Measurements from ENCODE around the gene SEMA6D. TPM values are rescaled to one million over a fixed set of nuclear protein-coding genes. Genes with fewer than 3 reads are reported as not detected.

SEMA6D gene
- total and polyA plus RNA-seq, 2 donors (not counting 3 experiments of a cell fraction or from before 2014, with no cell fraction given) = 16.3 to 22.5 TPM

DNA sequence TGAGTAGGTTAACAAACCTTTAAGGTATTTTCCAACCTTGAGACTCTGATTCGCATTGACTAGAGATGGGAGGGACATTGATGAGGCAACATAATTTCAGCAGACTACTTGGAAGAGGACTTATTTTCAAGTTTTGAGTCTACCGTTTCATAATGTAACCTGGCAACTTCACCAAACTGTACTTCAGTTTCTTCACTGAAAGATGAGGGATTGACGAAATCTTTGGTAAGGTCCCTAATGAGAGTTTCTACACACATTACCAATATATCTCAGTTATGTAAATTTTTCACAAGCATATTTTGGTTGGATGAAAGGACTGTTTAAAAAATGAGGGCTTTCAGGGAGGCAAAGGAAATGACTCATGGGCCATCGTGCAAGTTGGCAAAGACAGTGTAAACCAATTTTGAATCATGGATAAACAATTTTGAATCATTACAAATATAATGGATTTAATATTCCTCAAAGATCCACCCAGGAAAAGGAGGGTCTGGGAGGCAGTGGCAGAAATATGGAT is 28.7 kb upstream of the SEMA6D start:
- Histone ChIP-seq H3K36me3 (ENCODE audit: control insufficient read depth in 2 of 2, extremely low read depth in 1 of 2, insufficient read depth in 2 of 2, low read length in 2 of 2) (no peaks in the 10 kb centered on the region), H2AFZ (ENCODE audit: low read depth, low read length) (peak overlapping the region; percentile 44), H3K27ac (ENCODE audit: insufficient read depth, low read depth, low read length) (peak overlapping the region; percentile 7), H3K9me1 (replicated peaks; ENCODE audit: control insufficient read depth, extremely low read depth, insufficient read depth, low read length) (no peaks in the 10 kb centered on the region), H4K20me1 (replicated peaks; ENCODE audit: control insufficient read depth, extremely low read depth, insufficient read depth, low read length) (no peaks in the 10 kb centered on the region), H3K4me1 (ENCODE audit: control insufficient read depth, extremely low read depth, insufficient read depth, low read length) (peaks cover 13% of the 10 kb centered on the region), H3K27me3 (ENCODE audit: control insufficient read depth in 2 of 2, insufficient read depth in 2 of 2, low read length in 2 of 2) (no peaks in the 10 kb centered on the region), H3K79me2 (ENCODE audit: control insufficient read depth, insufficient read depth, low read length) (no peaks in the 10 kb centered on the region), H3K9me3 (replicated peaks; ENCODE audit: control insufficient read depth, insufficient read depth, low read length) (no peaks in the 10 kb centered on the region), H3K4me2 (ENCODE audit: insufficient read depth, low read length) (peak overlapping the region; percentile 63), H3K9ac (replicated peaks; ENCODE audit: extremely low read depth, insufficient read depth, low read length) (no peak overlapping the region), H3K4me3 (replicated peaks in 1 of 3; ENCODE audit: insufficient read depth in 1 of 3, low read depth in 1 of 3, low read length in 3 of 3) (no peak overlapping the region)
- FAIRE-seq = peak; percentile 67
- POLR2A ChIA-PET = no interaction called here
- DNase-seq (ENCODE audit: low read depth, low spot score) = peak; percentile 56
- BruUV-seq (replicated peaks) = no TSS peak
- intact Hi-C loops (cut with micrococcal nuclease) = no loop called here
- TF ChIP-seq, protein P1, sequence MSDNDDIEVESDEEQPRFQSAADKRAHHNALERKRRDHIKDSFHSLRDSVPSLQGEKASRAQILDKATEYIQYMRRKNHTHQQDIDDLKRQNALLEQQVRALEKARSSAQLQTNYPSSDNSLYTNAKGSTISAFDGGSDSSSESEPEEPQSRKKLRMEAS (IDR thresholded peaks at IDR 0.05; ENCODE audit: insufficient read depth, insufficient read length) = no peak
- TF ChIP-seq FOS (IDR thresholded peaks at IDR 0.05; ENCODE audit: borderline replicate concordance, insufficient read depth, low read length) (peak; percentile 59), JUN (IDR thresholded peaks at IDR 0.05; ENCODE audit: borderline replicate concordance, insufficient read depth, insufficient read length, low read depth) (peak; percentile 62)
- CTCF ChIA-PET = interaction anchor here (0.9 to 2.1 kb wide), 5 partner anchors 15 to 300 kb away, joined by 3 to 6 read pairs (median 3); partner anchors contain the start of gene SEMA6D
- dilution Hi-C loops (cut with MboI; ENCODE audit: extremely low pct_ligation_motif_present, low sequenced_read_pairs) = no loop called here

DNA sequence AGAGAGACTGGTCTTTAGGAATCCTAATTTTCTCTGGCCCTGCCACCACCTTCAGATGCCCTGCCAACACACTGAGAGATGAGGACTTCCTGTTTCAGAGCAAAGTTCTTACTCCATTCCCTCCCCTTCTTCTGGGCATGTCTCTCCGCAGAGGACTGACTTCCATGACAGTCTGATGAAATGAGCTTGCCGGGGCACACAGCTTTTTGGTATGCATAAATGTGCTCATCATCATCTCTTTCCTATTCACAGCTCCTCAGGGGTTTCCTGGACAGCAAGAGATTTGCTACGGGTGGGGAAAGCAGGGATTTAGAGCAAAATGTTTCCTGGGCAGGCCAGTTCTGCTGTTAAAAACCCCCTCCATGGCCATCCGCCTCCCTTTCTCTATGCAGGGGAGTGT is 27.6 kb upstream of the SEMA6D start:
- intact Hi-C loops (cut with micrococcal nuclease) = no loop called here
- no peak overlapping the region for H3K9ac ChIP-seq (replicated peaks; ENCODE audit: extremely low read depth, insufficient read depth, low read length)
- peaks cover 13% of the 10 kb centered on the region for H3K4me1 ChIP-seq (ENCODE audit: control insufficient read depth, extremely low read depth, insufficient read depth, low read length)
- no peaks in the 10 kb centered on the region for H3K36me3 ChIP-seq (ENCODE audit: control insufficient read depth in 2 of 2, extremely low read depth in 1 of 2, insufficient read depth in 2 of 2, low read length in 2 of 2)
- no peak for FAIRE-seq
- POLR2A ChIA-PET = no interaction called here
- H3K9me3 ChIP-seq (replicated peaks; ENCODE audit: control insufficient read depth, insufficient read depth, low read length) = no peaks in the 10 kb centered on the region
- no TSS peak for BruUV-seq (replicated peaks)
- dilution Hi-C loops (cut with MboI; ENCODE audit: extremely low pct_ligation_motif_present, low sequenced_read_pairs) = no loop called here
- no peak overlapping the region for H3K4me2 ChIP-seq (ENCODE audit: insufficient read depth, low read length)
- H3K27ac ChIP-seq (ENCODE audit: insufficient read depth, low read depth, low read length) = no peak overlapping the region
- H3K79me2 ChIP-seq (ENCODE audit: control insufficient read depth, insufficient read depth, low read length) = no peaks in the 10 kb centered on the region
- H3K9me1 ChIP-seq (replicated peaks; ENCODE audit: control insufficient read depth, extremely low read depth, insufficient read depth, low read length) = no peaks in the 10 kb centered on the region
- CTCF ChIA-PET = interaction anchor here (1.3 to 2.1 kb wide), 2 partner anchors 16 to 33 kb away, joined by 3 to 6 read pairs; no protein-coding TSS in a partner anchor
- no peak overlapping the region for H3K4me3 ChIP-seq (replicated peaks in 1 of 3; ENCODE audit: insufficient read depth in 1 of 3, low read depth in 1 of 3, low read length in 3 of 3)
- no peak overlapping the region for H2AFZ ChIP-seq (ENCODE audit: low read depth, low read length)
- no peak for DNase-seq (ENCODE audit: low read depth, low spot score)
- H3K27me3 ChIP-seq (ENCODE audit: control insufficient read depth in 2 of 2, insufficient read depth in 2 of 2, low read length in 2 of 2) = no peaks in the 10 kb centered on the region
- no peak for TF ChIP-seq JUN (IDR thresholded peaks at IDR 0.05; ENCODE audit: borderline replicate concordance, insufficient read depth, insufficient read length, low read depth)
- TF ChIP-seq POLR2AphosphoS5 (IDR thresholded peaks at IDR 0.05; ENCODE audit: insufficient read depth, low read depth, low read length) = no peak
- TF ChIP-seq GATA2 (IDR thresholded peaks at IDR 0.05; ENCODE audit: insufficient read depth, insufficient read length, low read depth, low read length) = no peak
- TF ChIP-seq EZH2 (IDR thresholded peaks at IDR 0.05; ENCODE audit: borderline replicate concordance, low read depth, low read length, severe bottlenecking) = no peak
- no peak for TF ChIP-seq CTCF (IDR thresholded peaks at IDR 0.05; ENCODE audit: extremely low read depth in 1 of 2, insufficient read depth in 1 of 2, low read depth in 1 of 2, low read length in 2 of 2)
- TF ChIP-seq POLR2A (IDR thresholded peaks at IDR 0.05; ENCODE audit: low read depth, low read length) = no peak
- TF ChIP-seq FOS (IDR thresholded peaks at IDR 0.05; ENCODE audit: borderline replicate concordance, insufficient read depth, low read length) = no peak
- no peak for TF ChIP-seq MYC (IDR thresholded peaks at IDR 0.05; ENCODE audit: low read depth, low read length)
- TF ChIP-seq, protein P1 (IDR thresholded peaks at IDR 0.05; ENCODE audit: insufficient read depth, insufficient read length) = no peak
- H4K20me1 ChIP-seq (replicated peaks; ENCODE audit: control insufficient read depth, extremely low read depth, insufficient read depth, low read length) = no peaks in the 10 kb centered on the region

Measured in endothelial cell of umbilical vein (primary cell).